GM19395 (cell line): ENCODE results near the gene EYS.

Source experiments
- ATAC-seq: cut with Tn5 transposase; IDR thresholded peaks from one replicate; pipeline ENCODE4 v1.9.1; 2021; ENCODE audit warnings: mild to moderate bottlenecking, moderate library complexity; ENCODE audit not compliant: unreplicated experiment

The EYS gene

GRCh38 chr6:64988148-64988547, 718.9 kb downstream of the EYS start:
- ATAC-seq = no peak

GRCh38 chr6:64987066-64987465, 720.0 kb downstream of the EYS start:
- ATAC-seq = no peak

GRCh38 chr6:64985726-64986125, 721.3 kb downstream of the EYS start:
- ATAC-seq = no peak

- ATAC-seq = no peak
Observed at GRCh38 chr6:64984948-64985347, 722.1 kb downstream of the EYS start.

GRCh38 chr6:64983089-64983488, 723.9 kb downstream of the EYS start:
- no peak for ATAC-seq

GRCh38 chr6:64973142-64973541, 733.9 kb downstream of the EYS start:
- no peak for ATAC-seq

- ATAC-seq = no peak
Observed at GRCh38 chr6:64969139-64969538, 737.9 kb downstream of the EYS start.

- ATAC-seq = no peak
Observed at GRCh38 chr6:64955435-64955848, 751.6 kb downstream of the EYS start.

- no peak for ATAC-seq
Observed at GRCh38 chr6:64949257-64949656, 757.8 kb downstream of the EYS start.

- ATAC-seq = no peak
Observed at GRCh38 chr6:64948261-64948660, 758.8 kb downstream of the EYS start.

- ATAC-seq = no peak
Observed at GRCh38 chr6:64945450-64945849, 761.6 kb downstream of the EYS start.

GRCh38 chr6:64932486-64932885, 774.5 kb downstream of the EYS start:
- no peak for ATAC-seq

GRCh38 chr6:64930681-64931080, 776.3 kb downstream of the EYS start:
- no peak for ATAC-seq

GRCh38 chr6:64926051-64926450, 781.0 kb downstream of the EYS start:
- no peak for ATAC-seq

- ATAC-seq = no peak
Observed at GRCh38 chr6:64920257-64920656, 786.8 kb downstream of the EYS start.

- no peak for ATAC-seq
Observed at GRCh38 chr6:64914124-64914523, 792.9 kb downstream of the EYS start.

- ATAC-seq = no peak
Observed at GRCh38 chr6:64912966-64913365, 794.1 kb downstream of the EYS start.

GRCh38 chr6:64908104-64908503, 798.9 kb downstream of the EYS start:
- no peak for ATAC-seq

- no peak for ATAC-seq
Observed at GRCh38 chr6:64904616-64905015, 802.4 kb downstream of the EYS start.

GRCh38 chr6:64902596-64902995, 804.4 kb downstream of the EYS start:
- no peak for ATAC-seq

GRCh38 chr6:64896939-64897338, 810.1 kb downstream of the EYS start:
- no peak for ATAC-seq

GRCh38 chr6:64895945-64896344, 811.1 kb downstream of the EYS start:
- no peak for ATAC-seq

GRCh38 chr6:64890609-64891008, 816.4 kb downstream of the EYS start:
- ATAC-seq = no peak

- no peak for ATAC-seq
Observed at GRCh38 chr6:64889144-64889543, 817.9 kb downstream of the EYS start.
